Cardiac muscle cell (in vitro differentiated cells and primary cell): ENCODE measurements around the gene ATG12. TPM values are rescaled to one million over a fixed set of nuclear protein-coding genes. Genes with fewer than 3 reads are reported as not detected.
A peak's percentile ranks its signal among the peaks of the same experiment; 100 is the strongest.

Experiments used
- DNase-seq, 2 donors: peaks; one replicate each; pipeline versions ENCODE4 v3.0.0 to v3.0.0-alpha.2; 2010 to 2017; ENCODE audit warnings: low read depth in 1 of 2, low spot score in 1 of 2
- H3K27ac ChIP-seq: fragments of 200-600 bp; sonication (generic); 2 replicates; pipeline ENCODE4 v1.5.1; 2016
- H3K27me3 ChIP-seq: fragments of 200-600 bp; sonication (generic); 2 replicates; pipeline ENCODE4 v1.6.0; 2016; ENCODE audit warnings: control low read depth
- H3K36me3 ChIP-seq: fragments of 200-600 bp; sonication (generic); 2 replicates; pipeline ENCODE4 v1.5.1; 2016; ENCODE audit warnings: control low read depth
- H3K4me1 ChIP-seq: fragments of 200-600 bp; sonication (generic); 2 replicates; pipeline ENCODE4 v1.8.1; 2017; ENCODE audit warnings: low read depth, mild to moderate bottlenecking, mixed run types
- H3K4me3 ChIP-seq: fragments of 200-600 bp; sonication (generic); 2 replicates; pipeline ENCODE4 v1.5.1; 2016; ENCODE audit warnings: mild to moderate bottlenecking
- H3K9me3 ChIP-seq: fragments of 200-600 bp; sonication (generic); 2 replicates; pipeline ENCODE4 v1.5.1; 2017; ENCODE audit warnings: low read depth, mild to moderate bottlenecking, control low read depth
- polyA plus RNA-seq: library from polyadenylated mRNA; unstranded; fragments of >200 nt; fragmentation: Nextera tagmentation; extraction: Ambion mirVana; gene quantifications from 2 replicates; pipeline ENCODE4 v1.2.1, GENCODE V29; 2016
- total RNA-seq: library from RNA; depleted of rRNA; stranded (reverse); fragments of >200 nt; gene quantifications from 2 replicates; pipeline ENCODE4 v1.2.3, GENCODE V29; 2016
- TF ChIP-seq, protein P1 (sequence below): IDR thresholded peaks from 2 replicates; pipeline ENCODE4 v1.5.1; 2012; ENCODE audit warnings: low read depth, mild to moderate bottlenecking, low read length

ATG12 gene
- total and polyA plus RNA-seq, 2 experiments from 2014 or later = 31.4 to 60.8 TPM

DNA sequence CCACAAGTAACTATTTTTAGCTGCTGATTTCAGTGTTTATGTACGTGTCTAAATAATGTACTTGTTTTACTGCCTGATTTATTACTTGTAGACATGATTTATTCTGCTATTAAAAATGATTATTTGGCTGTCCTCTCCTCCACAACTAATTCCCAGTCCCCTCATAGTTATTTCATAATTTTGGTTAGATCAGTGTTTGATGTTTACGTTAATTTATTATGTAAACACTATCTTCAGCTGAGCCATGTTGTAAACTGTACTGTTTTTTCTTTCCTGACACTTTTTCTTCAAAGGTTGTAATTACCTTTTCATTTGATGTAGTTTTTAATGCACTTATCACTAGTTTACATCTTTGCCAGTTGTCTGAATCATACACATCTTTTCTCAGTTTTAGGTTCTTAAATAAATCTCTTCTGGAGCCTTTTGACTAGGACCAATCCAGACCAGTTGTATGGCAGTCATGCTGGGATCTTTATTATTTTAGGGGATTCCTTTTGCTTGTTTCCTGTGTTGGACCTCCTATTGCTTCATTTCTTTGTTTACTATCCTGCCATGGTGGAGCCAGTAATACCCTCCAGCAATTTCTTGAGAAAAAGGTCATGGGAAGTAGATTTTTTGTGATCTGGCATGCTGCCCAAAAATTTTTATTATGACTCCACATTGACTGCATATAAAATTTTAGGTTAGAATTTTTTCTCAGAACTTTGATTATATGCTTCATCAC is 16.4 kb upstream of the ATG12 start:
- no peaks in the 10 kb centered on the region for H3K36me3 ChIP-seq
- no peaks in the 10 kb centered on the region for H3K9me3 ChIP-seq
- H3K4me1 ChIP-seq = peaks cover 5% of the 10 kb centered on the region
- H3K27ac ChIP-seq = no peak overlapping the region
- no peaks in the 10 kb centered on the region for H3K27me3 ChIP-seq
- peak in 1 of 2 donors; percentile 36 for DNase-seq
- no peak overlapping the region for H3K4me3 ChIP-seq
- TF ChIP-seq, protein P1, sequence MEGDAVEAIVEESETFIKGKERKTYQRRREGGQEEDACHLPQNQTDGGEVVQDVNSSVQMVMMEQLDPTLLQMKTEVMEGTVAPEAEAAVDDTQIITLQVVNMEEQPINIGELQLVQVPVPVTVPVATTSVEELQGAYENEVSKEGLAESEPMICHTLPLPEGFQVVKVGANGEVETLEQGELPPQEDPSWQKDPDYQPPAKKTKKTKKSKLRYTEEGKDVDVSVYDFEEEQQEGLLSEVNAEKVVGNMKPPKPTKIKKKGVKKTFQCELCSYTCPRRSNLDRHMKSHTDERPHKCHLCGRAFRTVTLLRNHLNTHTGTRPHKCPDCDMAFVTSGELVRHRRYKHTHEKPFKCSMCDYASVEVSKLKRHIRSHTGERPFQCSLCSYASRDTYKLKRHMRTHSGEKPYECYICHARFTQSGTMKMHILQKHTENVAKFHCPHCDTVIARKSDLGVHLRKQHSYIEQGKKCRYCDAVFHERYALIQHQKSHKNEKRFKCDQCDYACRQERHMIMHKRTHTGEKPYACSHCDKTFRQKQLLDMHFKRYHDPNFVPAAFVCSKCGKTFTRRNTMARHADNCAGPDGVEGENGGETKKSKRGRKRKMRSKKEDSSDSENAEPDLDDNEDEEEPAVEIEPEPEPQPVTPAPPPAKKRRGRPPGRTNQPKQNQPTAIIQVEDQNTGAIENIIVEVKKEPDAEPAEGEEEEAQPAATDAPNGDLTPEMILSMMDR = no peak

DNA sequence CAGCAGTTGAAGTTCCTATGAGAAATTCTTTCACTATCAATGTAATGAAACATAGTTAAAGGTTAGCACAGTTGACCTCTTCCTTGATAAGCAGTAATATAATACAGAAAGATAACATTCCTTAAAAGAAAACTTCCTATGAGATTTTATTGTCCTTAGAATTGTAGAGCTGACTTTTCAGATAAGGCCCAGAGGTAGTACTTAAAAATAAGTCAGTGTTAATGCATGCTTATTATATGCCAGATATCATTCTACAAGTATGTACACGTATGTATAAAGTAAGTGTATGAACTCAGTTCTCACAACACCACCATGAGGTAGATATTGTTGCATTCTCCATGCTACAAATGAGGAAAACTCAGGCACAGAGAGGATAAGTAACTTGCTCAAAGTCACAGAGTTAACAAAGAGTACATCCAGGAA is 15.7 kb upstream of the ATG12 start:
- DNase-seq = no peak
- no peaks in the 10 kb centered on the region for H3K9me3 ChIP-seq
- H3K27me3 ChIP-seq = no peaks in the 10 kb centered on the region
- H3K4me1 ChIP-seq = peaks cover 5% of the 10 kb centered on the region
- H3K27ac ChIP-seq = peak overlapping the region; percentile 1
- no peaks in the 10 kb centered on the region for H3K36me3 ChIP-seq
- H3K4me3 ChIP-seq = no peak overlapping the region
- TF ChIP-seq, protein P1 = no peak

DNA sequence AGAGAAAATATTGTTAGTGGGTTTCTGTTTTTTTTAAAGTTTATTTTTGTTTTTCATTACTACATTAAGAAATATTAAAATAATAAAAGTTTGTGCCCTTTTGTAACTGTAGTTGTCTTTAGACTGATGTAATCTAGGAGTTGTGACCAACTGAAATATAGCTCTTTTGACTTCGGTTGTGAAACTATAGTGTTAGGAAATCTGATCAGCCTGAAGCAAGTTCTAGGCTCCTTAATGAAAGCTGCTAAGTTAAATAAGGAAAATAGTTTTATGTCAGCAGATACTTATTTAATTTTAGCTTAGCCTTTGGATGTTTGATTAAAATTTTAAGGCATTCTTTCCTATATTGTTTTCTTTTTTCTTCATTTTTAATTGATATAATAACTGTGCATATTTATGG is 14.6 kb upstream of the ATG12 start:
- Histone ChIP-seq H3K27ac (no peak overlapping the region), H3K4me1 (peaks cover 5% of the 10 kb centered on the region), H3K4me3 (no peak overlapping the region), H3K27me3 (no peaks in the 10 kb centered on the region), H3K9me3 (no peaks in the 10 kb centered on the region), H3K36me3 (no peaks in the 10 kb centered on the region)
- TF ChIP-seq, protein P1 = no peak
- DNase-seq = peak in 1 of 2 donors; percentile 55

DNA sequence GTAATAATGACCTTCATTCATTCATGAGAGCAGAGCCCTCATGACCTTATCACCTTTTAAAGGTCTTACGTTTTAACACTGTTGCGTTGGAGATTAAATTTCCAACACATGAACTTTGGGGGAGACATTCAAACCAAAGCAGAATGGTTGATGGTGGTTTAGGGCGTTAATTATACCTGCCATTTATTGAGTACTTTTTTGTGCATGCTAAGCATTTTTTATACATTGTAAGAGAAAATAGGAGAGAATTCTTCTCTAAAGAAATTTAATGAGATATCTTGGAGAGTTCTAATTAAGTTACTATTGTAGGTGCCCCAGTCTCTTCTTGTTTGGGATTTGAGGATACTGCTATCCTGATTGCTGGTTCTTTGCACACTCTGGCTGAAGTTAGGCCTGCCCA is 12.8 kb upstream of the ATG12 start:
- Histone ChIP-seq H3K9me3 (no peaks in the 10 kb centered on the region), H3K27ac (no peak overlapping the region), H3K4me1 (peaks cover 5% of the 10 kb centered on the region), H3K27me3 (no peaks in the 10 kb centered on the region), H3K36me3 (no peaks in the 10 kb centered on the region), H3K4me3 (no peak overlapping the region)
- DNase-seq = no peak
- TF ChIP-seq, protein P1 = no peak

DNA sequence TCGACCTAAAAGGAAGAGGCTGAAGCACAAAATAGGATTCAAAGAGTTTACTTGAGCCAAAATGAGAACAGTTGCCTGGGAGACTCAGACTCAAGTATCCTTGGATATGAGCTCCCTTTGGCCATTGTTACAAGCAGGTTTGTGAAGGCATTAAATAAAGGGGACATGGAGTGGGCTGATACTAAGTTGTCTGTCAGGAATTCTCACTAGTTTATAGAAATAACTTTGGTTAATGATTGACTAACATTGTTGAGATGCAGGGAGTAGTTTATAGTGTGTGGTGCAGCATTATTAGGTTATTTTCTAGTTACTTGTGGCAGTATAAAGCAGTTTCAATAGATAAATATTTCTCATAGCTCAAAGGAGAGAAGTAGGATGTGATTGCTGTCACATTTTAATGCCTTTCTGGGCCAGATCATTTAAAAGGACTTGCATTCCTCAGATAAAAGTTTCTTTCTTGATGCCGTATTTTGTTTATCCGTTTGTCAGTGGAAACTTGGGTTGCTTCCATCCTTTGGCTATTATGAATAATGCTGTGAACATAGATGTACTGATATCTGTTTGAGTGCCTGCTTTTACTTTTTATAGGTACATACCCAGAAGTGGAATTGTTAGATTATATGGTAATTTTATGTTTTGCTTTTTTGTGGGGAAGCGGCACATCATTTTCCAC is 9.5 kb upstream of the ATG12 start:
- peak in 1 of 2 donors; percentile 72 for DNase-seq
- H3K9me3 ChIP-seq = no peaks in the 10 kb centered on the region
- H3K4me3 ChIP-seq = no peak overlapping the region
- H3K27ac ChIP-seq = no peak overlapping the region
- H3K27me3 ChIP-seq = no peaks in the 10 kb centered on the region
- TF ChIP-seq, protein P1 = no peak
- H3K36me3 ChIP-seq = no peaks in the 10 kb centered on the region
- H3K4me1 ChIP-seq = no peaks in the 10 kb centered on the region
